ENCODE results near the gene NKD2. TPM values are rescaled to one million over a fixed set of nuclear protein-coding genes. Genes with fewer than 3 reads are reported as not detected.
A peak's percentile ranks its signal among the peaks of the same experiment; 100 is the strongest.

Gene NKD2, protein sequence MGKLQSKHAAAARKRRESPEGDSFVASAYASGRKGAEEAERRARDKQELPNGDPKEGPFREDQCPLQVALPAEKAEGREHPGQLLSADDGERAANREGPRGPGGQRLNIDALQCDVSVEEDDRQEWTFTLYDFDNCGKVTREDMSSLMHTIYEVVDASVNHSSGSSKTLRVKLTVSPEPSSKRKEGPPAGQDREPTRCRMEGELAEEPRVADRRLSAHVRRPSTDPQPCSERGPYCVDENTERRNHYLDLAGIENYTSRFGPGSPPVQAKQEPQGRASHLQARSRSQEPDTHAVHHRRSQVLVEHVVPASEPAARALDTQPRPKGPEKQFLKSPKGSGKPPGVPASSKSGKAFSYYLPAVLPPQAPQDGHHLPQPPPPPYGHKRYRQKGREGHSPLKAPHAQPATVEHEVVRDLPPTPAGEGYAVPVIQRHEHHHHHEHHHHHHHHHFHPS
- not detected in 2 replicates for total RNA-seq (2012; rRNA removed)
- not detected in 2 replicates for polyA plus RNA-seq (2012; rRNA removed)
- polyA plus RNA-seq (2012; cell fraction: cytosol; rRNA removed) = not detected in 2 replicates
- polyA plus RNA-seq (2012; cell fraction: nucleus; rRNA removed; ENCODE audit: low replicate concordance) = not detected in 2 replicates
- Bru-seq, nascent RNA = percentile 17 among the genes with signal in this experiment
- BruChase-seq, experiment 1, labeled RNA remaining after a 6-hour chase = percentile 33 among the genes with signal in this experiment
- BruChase-seq, experiment 2, labeled RNA remaining after a 2-hour chase = percentile 19 among the genes with signal in this experiment
- long read RNA-seq = 0 reads

GRCh38 chr5:1008451-1009358 is at the start of gene NKD2:
TSS of gene NKD2 (plus strand) at chr5:1008802. CDS start at chr5:1009058, 256 bp downstream.
- no peak for TF ChIP-seq ELK1 (IDR thresholded peaks at IDR 0.05; ENCODE audit: borderline replicate concordance, low read depth, low read length)
- TF ChIP-seq MAZ (IDR thresholded peaks at IDR 0.05; ENCODE audit: borderline replicate concordance, low read depth, low read length) = peak; percentile 20; the same call in 1 of the 2 replicates
- TF ChIP-seq, protein P1, sequence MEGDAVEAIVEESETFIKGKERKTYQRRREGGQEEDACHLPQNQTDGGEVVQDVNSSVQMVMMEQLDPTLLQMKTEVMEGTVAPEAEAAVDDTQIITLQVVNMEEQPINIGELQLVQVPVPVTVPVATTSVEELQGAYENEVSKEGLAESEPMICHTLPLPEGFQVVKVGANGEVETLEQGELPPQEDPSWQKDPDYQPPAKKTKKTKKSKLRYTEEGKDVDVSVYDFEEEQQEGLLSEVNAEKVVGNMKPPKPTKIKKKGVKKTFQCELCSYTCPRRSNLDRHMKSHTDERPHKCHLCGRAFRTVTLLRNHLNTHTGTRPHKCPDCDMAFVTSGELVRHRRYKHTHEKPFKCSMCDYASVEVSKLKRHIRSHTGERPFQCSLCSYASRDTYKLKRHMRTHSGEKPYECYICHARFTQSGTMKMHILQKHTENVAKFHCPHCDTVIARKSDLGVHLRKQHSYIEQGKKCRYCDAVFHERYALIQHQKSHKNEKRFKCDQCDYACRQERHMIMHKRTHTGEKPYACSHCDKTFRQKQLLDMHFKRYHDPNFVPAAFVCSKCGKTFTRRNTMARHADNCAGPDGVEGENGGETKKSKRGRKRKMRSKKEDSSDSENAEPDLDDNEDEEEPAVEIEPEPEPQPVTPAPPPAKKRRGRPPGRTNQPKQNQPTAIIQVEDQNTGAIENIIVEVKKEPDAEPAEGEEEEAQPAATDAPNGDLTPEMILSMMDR (conservative IDR thresholded peaks at IDR 0.05; ENCODE audit: low read depth, low read length) = peak; percentile 60
- H3K4me3 ChIP-seq (ENCODE audit: insufficient read depth, low read depth, low read length) = peak within 1 kb of the TSS; percentile 7; the same call in 1 of the 2 replicates
- no peak within 1 kb of the TSS for H3K56ac ChIP-seq (ENCODE audit: extremely low read depth, insufficient read depth, low read length)
- H2BK20ac ChIP-seq (ENCODE audit: low read depth, low read length) = no peak within 1 kb of the TSS
- no peak within 1 kb of the TSS for H3K23ac ChIP-seq (ENCODE audit: low read depth, low read length)
- no peak within 1 kb of the TSS for H2AK5ac ChIP-seq (ENCODE audit: low read depth, low read length)
- H4K8ac ChIP-seq (ENCODE audit: low read depth in 2 of 2, low read length in 2 of 2) = no peak within 1 kb of the TSS
- no peak within 1 kb of the TSS for H4K91ac ChIP-seq (ENCODE audit: insufficient read depth, low read depth, low read length)
- intact Hi-C loops (cut with micrococcal nuclease) (loop anchor here (5.0 to 10.0 kb wide), 2 partner anchors 86 to 106 kb away; partner anchors contain the start of gene SLC12A7), dilution Hi-C loops (cut with HindIII; ENCODE audit: low sequenced_read_pairs, unreplicated experiment) (no loop called here), in situ Hi-C loops (cut with MboI; ENCODE audit: low sequenced_read_pairs) (no loop called here)
- peak within 1 kb of the TSS; percentile 67 for H2AFZ ChIP-seq (replicated peaks; ENCODE audit: low read length, poor library complexity)
- no peak within 1 kb of the TSS for H4K5ac ChIP-seq (ENCODE audit: low read depth, low read length)
- no peaks in the 10 kb centered on the region for H3K79me1 ChIP-seq (ENCODE audit: low read depth in 1 of 2, low read length in 2 of 2)
- no peak within 1 kb of the TSS for H2AK9ac ChIP-seq (replicated peaks; ENCODE audit: low read depth, low read length, poor library complexity)
- H3K4me1 ChIP-seq (ENCODE audit: control insufficient read depth, insufficient read depth, low read length) = no peaks in the 10 kb centered on the region; the same call in 1 of the 2 replicates
- H3K14ac ChIP-seq (replicated peaks; ENCODE audit: low read depth, low read length) = no peak within 1 kb of the TSS
- no peak within 1 kb of the TSS for H3K27ac ChIP-seq (ENCODE audit: insufficient read depth, low read length)
- peak; percentile 69 for ATAC-seq (ENCODE audit: low read depth)
- CTCF ChIA-PET = interaction anchor here (1.2 kb wide), 2 partner anchors 10 to 85 kb away, joined by 3 to 4 read pairs; no protein-coding TSS in a partner anchor
- no peaks in the 10 kb centered on the region for H3K36me3 ChIP-seq (ENCODE audit: control insufficient read depth, insufficient read depth, low read length)
- no peaks in the 10 kb centered on the region for H3K9me3 ChIP-seq (ENCODE audit: control insufficient read depth, insufficient read depth, low read length)
- H4K20me1 ChIP-seq (ENCODE audit: insufficient read depth, low read length) = no peaks in the 10 kb centered on the region
- no peak within 1 kb of the TSS for H3K18ac ChIP-seq (ENCODE audit: low read depth, low read length)
- H3K27me3 ChIP-seq (ENCODE audit: control insufficient read depth, insufficient read depth, low read length) = peaks cover 80% of the 10 kb centered on the region
- no peak within 1 kb of the TSS for H2BK5ac ChIP-seq (ENCODE audit: low read depth, low read length, poor library complexity, severe bottlenecking)
- no peaks in the 10 kb centered on the region for H3K9me1 ChIP-seq (ENCODE audit: insufficient read depth, low read length)
- WGBS, 2 experiments (ENCODE audit: extremely low coverage in 2 of 2, insufficient read length in 1 of 2) = 9% methylated on average over 18 of the region's 108 CpGs; no CpG with 5 or more reads in 1 of the 2 experiments
- BruUV-seq (replicated peaks) = no TSS peak
- POLR2A ChIA-PET (ENCODE audit: unreplicated experiment) = no interaction called here
- H3K9ac ChIP-seq (ENCODE audit: low read depth, low read length) = no peak within 1 kb of the TSS
- no peak within 1 kb of the TSS for H2BK120ac ChIP-seq (ENCODE audit: low read depth, low read length)
- H3K4ac ChIP-seq (ENCODE audit: low read depth, low read length) = no peak within 1 kb of the TSS
- H2BK15ac ChIP-seq (ENCODE audit: low read depth, low read length) = no peak within 1 kb of the TSS
- H3K4me2 ChIP-seq (ENCODE audit: low read depth, low read length) = no peak within 1 kb of the TSS; the same call in 1 of the 2 replicates
- DNase-seq = no peak

Measured in IMR-90 (cell line).